SK-N-SH (cell line): ENCODE measurements around the gene SPATA31C2. TPM values are rescaled to one million over a fixed set of nuclear protein-coding genes. Genes with fewer than 3 reads are reported as not detected.
"Not testable (repeated sequence)": the region's sequence is repeated elsewhere in the genome, so short reads cannot be mapped to it uniquely, and the experiment has no call there.

Experiments used
- CTCF ChIA-PET: fragments of 300-600, 350-600 bp; formaldehyde crosslinking; extraction: SDS; loops from one replicate; lab custom pipeline; 2021; lab: Yijun Ruan, JAX
- POLR2A ChIA-PET: fragments of 350-600 bp; sonication (Branson Sonifier 250); formaldehyde crosslinking; extraction: SDS; loops from one replicate; lab custom pipeline; 2020; ENCODE audit warnings: antibody characterized with exemption, inconsistent platforms; lab: Yijun Ruan, JAX
- DNase-seq: peaks from one replicate; pipeline ENCODE4 v3.0.0; 2012
- H2AFZ ChIP-seq: fragments of 200-600 bp; sonication (generic); 2 replicates; pipeline ENCODE4 v1.8.1; 2016; ENCODE audit warnings: antibody characterized with exemption, mild to moderate bottlenecking, low read depth
- H3F3A ChIP-seq: fragments of 200-600 bp; sonication (generic); replicated peaks from 2 replicates; pipeline ENCODE3; 2016; ENCODE audit warnings: antibody characterized with exemption, mild to moderate bottlenecking; ENCODE audit not compliant: insufficient read depth
- H3K27ac ChIP-seq, 2 experiments: fragments of 200-500 bp in 1 of 2; fragments of 200-600 bp in 1 of 2; sonication (Bioruptor generic) in 1 of 2; sonication (generic), shearing (Covaris generic) in 1 of 2; 2 replicates each; pipeline versions ENCODE4 v1.5.1 to v1.6.1; 2014 to 2016; ENCODE audit warnings: low read depth in 2 of 2, inconsistent platforms in 1 of 2, low read length in 1 of 2, mild to moderate bottlenecking in 1 of 2, mixed read lengths in 1 of 2
- H3K27me3 ChIP-seq: fragments of 200-600 bp; sonication (generic), shearing (Covaris generic); 2 replicates; pipeline ENCODE4 v1.6.1; 2016; ENCODE audit warnings: mixed run types; ENCODE audit not compliant: insufficient read depth
- H3K36me3 ChIP-seq, 2 experiments: fragments of 200-500 bp in 1 of 2; fragments of 200-600 bp in 1 of 2; sonication (Bioruptor generic) in 1 of 2; sonication (generic) in 1 of 2; replicated peaks in 1 of 2; 2 replicates each; pipeline versions ENCODE3 to v1.5.1; 2014 to 2016; ENCODE audit warnings: low read length in 1 of 2, mild to moderate bottlenecking in 1 of 2; ENCODE audit not compliant: insufficient read depth in 2 of 2, control insufficient read depth in 1 of 2
- H3K4me1 ChIP-seq, 2 experiments: fragments of 200-500 bp in 1 of 2; fragments of 200-600 bp in 1 of 2; sonication (Bioruptor generic) in 1 of 2; sonication (generic), shearing (Covaris generic) in 1 of 2; 2 replicates each; pipeline versions ENCODE4 v1.5.1 to v1.6.1; 2014 to 2016; ENCODE audit warnings: low read depth in 1 of 2, low read length in 1 of 2, mixed run types in 1 of 2; ENCODE audit not compliant: insufficient read depth in 2 of 2, control insufficient read depth in 1 of 2
- H3K4me2 ChIP-seq: fragments of 200-600 bp; sonication (generic), shearing (Covaris generic); 2 replicates; pipeline ENCODE4 v1.6.1; 2017; ENCODE audit warnings: mixed run types
- H3K4me3 ChIP-seq, 2 experiments: fragments of 200-500 bp in 1 of 2; fragments of 200-600 bp in 1 of 2; sonication (Bioruptor generic) in 1 of 2; sonication (generic), shearing (Covaris generic) in 1 of 2; 2 replicates each; pipeline versions ENCODE4 v1.5.1 to v1.8.1; 2014 to 2016; ENCODE audit warnings: low read depth in 2 of 2, inconsistent platforms in 1 of 2, low read length in 1 of 2, mild to moderate bottlenecking in 1 of 2, mixed read lengths in 1 of 2, moderate library complexity in 1 of 2
- H3K79me2 ChIP-seq: fragments of 200-600 bp; sonication (generic); 2 replicates; pipeline ENCODE4 v1.8.1; 2017; ENCODE audit warnings: mild to moderate bottlenecking; ENCODE audit not compliant: insufficient read depth
- H3K9ac ChIP-seq: fragments of 200-600 bp; sonication (generic); 2 replicates; pipeline ENCODE4 v1.6.1; 2017; ENCODE audit warnings: mixed run types
- H3K9me2 ChIP-seq: fragments of 200-600 bp; sonication (generic); 2 replicates; pipeline ENCODE4 v1.6.1; 2017; ENCODE audit warnings: mixed run types
- H3K9me3 ChIP-seq: fragments of 200-600 bp; sonication (generic); 2 replicates; pipeline ENCODE4 v1.6.1; 2017; ENCODE audit warnings: mixed run types, mild to moderate bottlenecking, moderate library complexity
- H4K20me1 ChIP-seq: fragments of 200-600 bp; sonication (generic); 2 replicates; pipeline ENCODE4 v1.6.1; 2017; ENCODE audit warnings: mild to moderate bottlenecking, mixed run types; ENCODE audit not compliant: insufficient read depth
- WGBS: methylation state at CpG from one replicate; pipeline ENCODE4 v1.1.6; 2017; ENCODE audit warnings: low lambda C conversion rate; 5-methylcytosine and 5-hydroxymethylcytosine counted together
- polyA plus RNA-seq, 3 experiments: library from polyadenylated mRNA; depleted of rRNA; stranded (reverse); fragments of >200 nt; gene quantifications; 2 replicates each; pipeline ENCODE4 v1.2.3, GENCODE V29; 2012

Gene SPATA31C2
- polyA plus RNA-seq, 1 of the 3 experiments (the other 2 are of a cell fraction), result not detected

GRCh38 chr9:88133552-88133951 lies 4.7 kb downstream of the SPATA31C2 start:
- H3K4me3 ChIP-seq, H3K4me1 ChIP-seq, H3K9ac ChIP-seq, H3K79me2 ChIP-seq, H3K36me3 ChIP-seq, H3F3A ChIP-seq, H3K4me2 ChIP-seq, H3K27ac ChIP-seq, H2AFZ ChIP-seq, POLR2A ChIA-PET, H4K20me1 ChIP-seq, DNase-seq, H3K9me3 ChIP-seq, H3K27me3 ChIP-seq, CTCF ChIA-PET, H3K9me2 ChIP-seq: not testable (repeated sequence)
- 69% methylated on average over 12 of the region's 12 CpGs for WGBS

- not testable (repeated sequence) for H3K9me2 ChIP-seq, H2AFZ ChIP-seq
- WGBS, result 51% methylated on average over 8 of the region's 9 CpGs
Observed at GRCh38 chr9:88129556-88129955, 8.7 kb downstream of the SPATA31C2 start.

GRCh38 chr9:88127700-88128300 lies 10.5 kb downstream of the SPATA31C2 start:
- H4K20me1 ChIP-seq, H2AFZ ChIP-seq, H3K36me3 ChIP-seq, H3K4me2 ChIP-seq, H3K4me3 ChIP-seq, POLR2A ChIA-PET, H3K9me3 ChIP-seq, H3K27ac ChIP-seq, H3F3A ChIP-seq, DNase-seq, H3K79me2 ChIP-seq, CTCF ChIA-PET, H3K4me1 ChIP-seq, H3K9me2 ChIP-seq, H3K9ac ChIP-seq, H3K27me3 ChIP-seq: not testable (repeated sequence)
- WGBS, result 67% methylated on average over 6 of the region's 13 CpGs

More at GRCh38 chr9:88129556-88129955, 8.7 kb downstream of the SPATA31C2 start:
- POLR2A ChIA-PET, H3K27ac ChIP-seq, DNase-seq, CTCF ChIA-PET, H4K20me1 ChIP-seq, H3K9me3 ChIP-seq, H3K79me2 ChIP-seq, H3K4me3 ChIP-seq, H3K4me2 ChIP-seq, H3K9ac ChIP-seq, H3K27me3 ChIP-seq, H3F3A ChIP-seq, H3K36me3 ChIP-seq, H3K4me1 ChIP-seq: not testable (repeated sequence)

- H3K9ac ChIP-seq, H3K27me3 ChIP-seq, H3K4me3 ChIP-seq, H3K79me2 ChIP-seq, H4K20me1 ChIP-seq, DNase-seq, H3K4me1 ChIP-seq, H3K27ac ChIP-seq, H2AFZ ChIP-seq, POLR2A ChIA-PET, CTCF ChIA-PET, H3K9me3 ChIP-seq, H3K36me3 ChIP-seq, H3K4me2 ChIP-seq, H3K9me2 ChIP-seq, H3F3A ChIP-seq: not testable (repeated sequence)
Observed at GRCh38 chr9:88123413-88123812, 14.9 kb downstream of the SPATA31C2 start.

- H3K36me3 ChIP-seq, DNase-seq, H3K27ac ChIP-seq, POLR2A ChIA-PET, H3K79me2 ChIP-seq, H3K4me1 ChIP-seq, H3K4me3 ChIP-seq, H3K4me2 ChIP-seq, H3F3A ChIP-seq, H3K9me3 ChIP-seq, H4K20me1 ChIP-seq, H2AFZ ChIP-seq, H3K9ac ChIP-seq, H3K27me3 ChIP-seq, H3K9me2 ChIP-seq, CTCF ChIA-PET: not testable (repeated sequence)
- 37% methylated on average over 5 of the region's 5 CpGs for WGBS
Observed at GRCh38 chr9:88118121-88118520, 20.2 kb downstream of the SPATA31C2 start.

- H3K4me2 ChIP-seq, H3K9me3 ChIP-seq, POLR2A ChIA-PET, H2AFZ ChIP-seq, H3K4me3 ChIP-seq, H4K20me1 ChIP-seq, H3K4me1 ChIP-seq, H3K36me3 ChIP-seq, H3K79me2 ChIP-seq, H3K27ac ChIP-seq, DNase-seq, H3K27me3 ChIP-seq, H3K9ac ChIP-seq, CTCF ChIA-PET, H3K9me2 ChIP-seq, H3F3A ChIP-seq: not testable (repeated sequence)
- WGBS, result 26% methylated on average over 6 of the region's 13 CpGs
Observed at GRCh38 chr9:88114968-88115612, 23.2 kb downstream of the SPATA31C2 start.
